ENCODE data around the gene PGAM5. TPM values are rescaled to one million over a fixed set of nuclear protein-coding genes. Genes with fewer than 3 reads are reported as not detected.

PGAM5 gene
- total and polyA plus RNA-seq, 2 of the 13 experiments (the other 11 are each of a cell fraction or from before 2014, with no cell fraction given) = 18.0 to 77.9 TPM

DNA sequence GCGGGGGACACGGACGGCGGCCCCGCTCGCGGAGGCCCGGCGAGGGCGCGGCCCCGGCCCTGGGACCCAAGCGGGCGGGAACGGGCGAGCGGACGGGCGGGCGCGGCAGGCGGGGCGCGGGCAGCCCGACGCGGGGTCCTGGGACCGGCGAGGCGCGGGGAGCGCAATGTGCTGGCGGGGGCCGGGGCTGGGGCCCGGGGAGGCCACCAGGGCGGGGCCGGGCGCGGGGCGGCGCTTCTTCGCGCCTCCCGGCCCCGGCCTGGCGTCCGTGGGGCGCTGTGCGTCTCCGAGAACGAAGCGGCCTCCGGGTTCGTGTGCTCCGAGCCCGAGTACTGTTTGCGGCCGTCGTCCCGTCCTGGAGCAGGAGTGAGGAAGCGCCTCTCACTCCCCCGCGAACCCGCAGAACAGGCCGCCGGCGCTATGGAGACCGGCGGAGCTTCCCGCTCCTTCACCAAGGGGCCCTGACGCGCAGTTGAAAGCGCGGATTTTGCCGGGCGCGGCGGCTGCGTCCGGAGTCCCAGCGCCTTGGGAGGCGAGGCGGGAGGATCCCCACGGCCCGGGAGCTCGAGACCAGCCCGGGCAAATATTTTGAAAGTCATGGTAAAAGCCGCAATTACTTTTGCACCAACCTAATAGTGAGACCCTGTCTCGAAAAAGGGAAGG lies 51.4 kb downstream of the PGAM5 start (continued):
- TF ChIP-seq, protein P1, sequence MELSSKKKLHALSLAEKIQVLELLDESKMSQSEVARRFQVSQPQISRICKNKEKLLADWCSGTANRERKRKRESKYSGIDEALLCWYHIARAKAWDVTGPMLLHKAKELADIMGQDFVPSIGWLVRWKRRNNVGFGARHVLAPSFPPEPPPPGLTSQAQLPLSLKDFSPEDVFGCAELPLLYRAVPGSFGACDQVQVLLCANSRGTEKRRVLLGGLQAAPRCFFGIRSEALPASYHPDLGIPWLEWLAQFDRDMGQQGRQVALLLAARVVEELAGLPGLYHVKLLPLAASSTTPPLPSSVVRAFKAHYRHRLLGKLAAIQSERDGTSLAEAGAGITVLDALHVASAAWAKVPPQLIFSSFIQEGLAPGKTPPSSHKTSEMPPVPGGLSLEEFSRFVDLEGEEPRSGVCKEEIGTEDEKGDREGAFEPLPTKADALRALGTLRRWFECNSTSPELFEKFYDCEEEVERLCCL (CRISPR knock-in tag; IDR thresholded peaks at IDR 0.05; ENCODE audit: borderline replicate concordance) = no peak
- TF ChIP-seq HOXA7 (CRISPR knock-in tag; IDR thresholded peaks at IDR 0.05) (no peak), SKI (IDR thresholded peaks at IDR 0.05; ENCODE audit: partially characterized antibody) (no peak), KDM6A (CRISPR knock-in tag; IDR thresholded peaks at IDR 0.05; ENCODE audit: low read depth) (no peak), TEAD3 (CRISPR knock-in tag; optimal IDR thresholded peaks at IDR 0.05; ENCODE audit: borderline replicate concordance) (peak; percentile 31), ZNF549 (CRISPR knock-in tag; IDR thresholded peaks at IDR 0.05) (no peak), ATF7 (IDR thresholded peaks at IDR 0.05) (no peak), ATF7 (CRISPR knock-in tag; IDR thresholded peaks at IDR 0.05) (no peak), ZNF746 (CRISPR knock-in tag; IDR thresholded peaks at IDR 0.05) (no peak), ZNF670 (CRISPR knock-in tag; IDR thresholded peaks at IDR 0.05; ENCODE audit: borderline replicate concordance) (peak; percentile 59; the same call in 1 of the 2 replicates), SIX1 (CRISPR knock-in tag; IDR thresholded peaks at IDR 0.05; ENCODE audit: borderline replicate concordance) (no peak), ARID4A (CRISPR knock-in tag; IDR thresholded peaks at IDR 0.05; ENCODE audit: borderline replicate concordance) (peak; percentile 83), ZNF747 (CRISPR knock-in tag; IDR thresholded peaks at IDR 0.05; ENCODE audit: borderline replicate concordance) (no peak), ZBTB42 (CRISPR knock-in tag; IDR thresholded peaks at IDR 0.05) (no peak), GABPA (IDR thresholded peaks at IDR 0.05; ENCODE audit: low read depth, low read length) (no peak), GABPA (CRISPR knock-in tag; IDR thresholded peaks at IDR 0.05; ENCODE audit: low read depth) (no peak), MIXL1 (CRISPR knock-in tag; IDR thresholded peaks at IDR 0.05) (no peak), SNRNP70 (IDR thresholded peaks at IDR 0.05; ENCODE audit: low read depth, low read length) (no peak), TSC22D2 (CRISPR knock-in tag; IDR thresholded peaks at IDR 0.05; ENCODE audit: borderline replicate concordance) (no peak)
- TF ChIP-seq, protein P2, sequence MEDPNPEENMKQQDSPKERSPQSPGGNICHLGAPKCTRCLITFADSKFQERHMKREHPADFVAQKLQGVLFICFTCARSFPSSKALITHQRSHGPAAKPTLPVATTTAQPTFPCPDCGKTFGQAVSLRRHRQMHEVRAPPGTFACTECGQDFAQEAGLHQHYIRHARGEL (CRISPR knock-in tag; IDR thresholded peaks at IDR 0.05) = no peak
- TF ChIP-seq, protein P3, sequence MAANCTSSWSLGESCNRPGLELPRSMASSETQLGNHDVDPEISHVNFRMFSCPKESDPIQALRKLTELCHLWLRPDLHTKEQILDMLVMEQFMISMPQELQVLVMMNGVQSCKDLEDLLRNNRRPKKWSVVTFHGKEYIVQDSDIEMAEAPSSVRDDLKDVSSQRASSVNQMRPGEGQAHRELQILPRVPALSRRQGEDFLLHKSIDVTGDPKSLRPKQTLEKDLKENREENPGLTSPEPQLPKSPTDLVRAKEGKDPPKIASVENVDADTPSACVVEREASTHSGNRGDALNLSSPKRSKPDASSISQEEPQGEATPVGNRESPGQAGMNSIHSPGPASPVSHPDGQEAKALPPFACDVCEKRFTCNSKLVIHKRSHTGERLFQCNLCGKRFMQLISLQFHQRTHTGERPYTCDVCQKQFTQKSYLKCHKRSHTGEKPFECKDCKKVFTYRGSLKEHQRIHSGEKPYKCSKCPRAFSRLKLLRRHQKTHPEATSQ (CRISPR knock-in tag; IDR thresholded peaks at IDR 0.05; ENCODE audit: borderline replicate concordance) = no peak
- TF ChIP-seq, protein P4, sequence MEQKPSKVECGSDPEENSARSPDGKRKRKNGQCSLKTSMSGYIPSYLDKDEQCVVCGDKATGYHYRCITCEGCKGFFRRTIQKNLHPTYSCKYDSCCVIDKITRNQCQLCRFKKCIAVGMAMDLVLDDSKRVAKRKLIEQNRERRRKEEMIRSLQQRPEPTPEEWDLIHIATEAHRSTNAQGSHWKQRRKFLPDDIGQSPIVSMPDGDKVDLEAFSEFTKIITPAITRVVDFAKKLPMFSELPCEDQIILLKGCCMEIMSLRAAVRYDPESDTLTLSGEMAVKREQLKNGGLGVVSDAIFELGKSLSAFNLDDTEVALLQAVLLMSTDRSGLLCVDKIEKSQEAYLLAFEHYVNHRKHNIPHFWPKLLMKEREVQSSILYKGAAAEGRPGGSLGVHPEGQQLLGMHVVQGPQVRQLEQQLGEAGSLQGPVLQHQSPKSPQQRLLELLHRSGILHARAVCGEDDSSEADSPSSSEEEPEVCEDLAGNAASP (CRISPR knock-in tag; IDR thresholded peaks at IDR 0.05; ENCODE audit: borderline replicate concordance) = 0 out of 2 replicates have a peak, but pooled peaks have one; percentile 28
